CD4-positive, alpha-beta T cell (primary cell): ENCODE measurements around the gene MOB1A. TPM values are rescaled to one million over a fixed set of nuclear protein-coding genes. Genes with fewer than 3 reads are reported as not detected.
A peak's percentile ranks its signal among the peaks of the same experiment; 100 is the strongest.

Experiments
- ATAC-seq: fragments of 200-7000 bp; cut with Tn5 transposase; one replicate; pipeline ENCODE4 v1.10.0; 2022; ENCODE audit warnings: mild to moderate bottlenecking; ENCODE audit not compliant: poor library complexity
- CTCF ChIA-PET: fragments of 350-600 bp; sonication (Branson Sonifier 250); formaldehyde crosslinking; loops from one replicate; lab custom pipeline; 2021; ENCODE audit warnings: antibody characterized with exemption, inconsistent platforms; lab: Charles Lee
- POLR2A ChIA-PET: fragments of 350-600 bp; sonication (Branson Sonifier 250); formaldehyde crosslinking; loops from one replicate; lab custom pipeline; 2021; ENCODE audit warnings: antibody characterized with exemption, inconsistent platforms; lab: Charles Lee
- DNase-seq, 14 experiments: peaks; one replicate each; pipeline ENCODE4 v3.0.0-alpha.2; 2013 to 2020; ENCODE audit warnings: mixed read lengths in 2 of 14
- H3K27ac ChIP-seq, 2 donors: one replicate each; pipeline versions ENCODE4 v1.5.1 to v1.7.0; 2013; ENCODE audit warnings: low read length in 2 of 2, low read depth in 1 of 2, mild to moderate bottlenecking in 1 of 2
- H3K27me3 ChIP-seq, 2 experiments: 1 replicate in 1 of 2; 2 replicates in 1 of 2; pipeline versions ENCODE4 v1.6.1 to v1.7.0; 2013; ENCODE audit warnings: low read length in 2 of 2, control low read depth in 1 of 2, mild to moderate bottlenecking in 1 of 2, moderate library complexity in 1 of 2; ENCODE audit not compliant: insufficient read depth in 2 of 2, control insufficient read depth in 1 of 2
- H3K36me3 ChIP-seq: one replicate; pipeline ENCODE4 v1.6.1; 2013; ENCODE audit warnings: low read length, control low read depth; ENCODE audit not compliant: insufficient read depth
- H3K4me1 ChIP-seq: one replicate; pipeline ENCODE4 v1.6.1; 2013; ENCODE audit warnings: low read length, control low read depth; ENCODE audit not compliant: insufficient read depth
- H3K4me3 ChIP-seq: one replicate; pipeline ENCODE4 v1.5.1; 2013; ENCODE audit warnings: mild to moderate bottlenecking, low read length, moderate library complexity
- H3K9me3 ChIP-seq, 2 experiments: 1 replicate in 1 of 2; 2 replicates in 1 of 2; pipeline versions ENCODE4 v1.6.1 to v1.7.0; 2013; ENCODE audit warnings: low read length in 2 of 2, mild to moderate bottlenecking in 2 of 2, control low read depth in 1 of 2, moderate library complexity in 1 of 2; ENCODE audit not compliant: control insufficient read depth in 1 of 2, insufficient read depth in 1 of 2
- H3K27ac Mint-ChIP-seq: one replicate; pipeline ENCODE4 v1.8.0; 2020; ENCODE audit warnings: mixed read lengths
- H3K27me3 Mint-ChIP-seq: one replicate; pipeline ENCODE4 v1.8.0; 2021; ENCODE audit warnings: mixed read lengths
- H3K36me3 Mint-ChIP-seq: one replicate; pipeline ENCODE4 v1.8.0; 2021; ENCODE audit warnings: low read depth, mixed read lengths
- H3K4me1 Mint-ChIP-seq: one replicate; pipeline ENCODE4 v1.8.0; 2021; ENCODE audit warnings: low read depth, mixed read lengths
- H3K4me3 Mint-ChIP-seq: one replicate; pipeline ENCODE4 v1.8.0; 2020; ENCODE audit warnings: mild to moderate bottlenecking, mixed read lengths
- H3K9me3 Mint-ChIP-seq: one replicate; pipeline ENCODE4 v1.8.0; 2020; ENCODE audit warnings: mixed read lengths
- CTCF ChIP-seq: fragments of 200-600 bp; IDR thresholded peaks from one replicate; pipeline ENCODE4 v1.8.0; 2022; ENCODE audit warnings: antibody characterized with exemption, mild to moderate bottlenecking
- intact Hi-C, 2 experiments: fragments of 100-400 bp; cut with DNase I in 1 of 2; cut with micrococcal nuclease in 1 of 2; formaldehyde crosslinking; loops; one replicate each; pipeline versions ENCODE4 v1.15.1 to v1.9.0; 2023 to 2025; cut with DNase I, micrococcal nuclease
- total RNA-seq, 174 experiments: library from RNA in 2 of 174; stranded (reverse) in 2 of 174; gene quantifications; one replicate each; pipeline ENCODE4 v1.2.3 and lab custom pipeline; 2021 to 2026

MOB1A gene
- total RNA-seq, 2 experiments from 2014 or later: 150 to 159 TPM

GRCh38 chr2:74146929-74147726 lies 31.6 kb downstream of the MOB1A start:
- H3K27ac Mint-ChIP-seq: no peak overlapping the region
- DNase-seq (peak in 1 of 14 experiments; percentile 66), ATAC-seq (peak; percentile 38)
- POLR2A ChIA-PET: interaction anchor here (0.6 to 4.5 kb wide), 6 partner anchors 27 to 319 kb away, joined by 3 to 31 read pairs (median 4); partner anchors contain the start of genes MOB1A, MTHFD2 and STAMBP
- no peak overlapping the region for H3K4me3 Mint-ChIP-seq
- Histone ChIP-seq H3K36me3 (peaks cover 12% of the 10 kb centered on the region), H3K9me3 (no peaks in the 10 kb centered on the region), H3K27ac (peak overlapping the region in 1 of 2 donors; percentile 65), H3K4me3 (peak overlapping the region; percentile 62), H3K27me3 (no peaks in the 10 kb centered on the region), H3K4me1 (peaks cover 23% of the 10 kb centered on the region)
- no peaks in the 10 kb centered on the region for H3K4me1 Mint-ChIP-seq
- CTCF ChIA-PET: interaction anchor here (0.7 to 3.3 kb wide), 11 partner anchors 27 to 410 kb away, joined by 3 to 14 read pairs (median 4); partner anchors contain the start of genes MOB1A and TPRKB
- peaks cover 15% of the 10 kb centered on the region for H3K36me3 Mint-ChIP-seq
- no peak for TF ChIP-seq CTCF
- intact Hi-C loops: loop anchor here (2.0 to 10.0 kb wide), 3 partner anchors 238 to 322 kb away; partner anchors contain the start of gene STAMBP (in 2 of the 2)
- H3K27me3 Mint-ChIP-seq: no peaks in the 10 kb centered on the region
- no peaks in the 10 kb centered on the region for H3K9me3 Mint-ChIP-seq

GRCh38 chr2:74142340-74142739 lies 36.3 kb downstream of the MOB1A start:
- peaks cover 5% of the 10 kb centered on the region for H3K4me1 Mint-ChIP-seq
- no peak overlapping the region for H3K27ac Mint-ChIP-seq
- Histone ChIP-seq H3K27me3 (no peaks in the 10 kb centered on the region), H3K27ac (no peak overlapping the region), H3K36me3 (peaks cover 27% of the 10 kb centered on the region), H3K9me3 (no peaks in the 10 kb centered on the region), H3K4me1 (peaks cover 13% of the 10 kb centered on the region), H3K4me3 (no peak overlapping the region)
- intact Hi-C loops: loop anchor here (10.0 kb wide), 1 partner anchor 318 kb away; the partner anchor contains the start of gene STAMBP (in 2 of the 2)
- peaks cover 25% of the 10 kb centered on the region for H3K36me3 Mint-ChIP-seq
- H3K4me3 Mint-ChIP-seq: no peak overlapping the region
- ATAC-seq (no peak), DNase-seq (no peak)
- no peaks in the 10 kb centered on the region for H3K9me3 Mint-ChIP-seq
- CTCF ChIA-PET: no interaction called here
- H3K27me3 Mint-ChIP-seq: no peaks in the 10 kb centered on the region
- POLR2A ChIA-PET: no interaction called here
- no peak for TF ChIP-seq CTCF

- H3K27ac Mint-ChIP-seq: no peak overlapping the region
- no peak overlapping the region for H3K4me3 Mint-ChIP-seq
- Histone ChIP-seq H3K4me1 (no peaks in the 10 kb centered on the region), H3K4me3 (no peak overlapping the region), H3K27ac (no peak overlapping the region), H3K36me3 (peaks cover 30% of the 10 kb centered on the region), H3K9me3 (no peaks in the 10 kb centered on the region), H3K27me3 (no peaks in the 10 kb centered on the region)
- DNase-seq (no peak), ATAC-seq (no peak)
- TF ChIP-seq CTCF: no peak
- peaks cover 5% of the 10 kb centered on the region for H3K4me1 Mint-ChIP-seq
- peaks cover 44% of the 10 kb centered on the region for H3K36me3 Mint-ChIP-seq
- H3K27me3 Mint-ChIP-seq: no peaks in the 10 kb centered on the region
- H3K9me3 Mint-ChIP-seq: no peaks in the 10 kb centered on the region
- intact Hi-C loops: no loop called here
- ChIA-PET CTCF (no interaction called here), POLR2A (no interaction called here)
Observed at GRCh38 chr2:74138600-74139323, 39.9 kb downstream of the MOB1A start.
